Keratinocyte (primary cell): ENCODE data around the gene PHIP.

Experiments used
- EZH2 ChIP-seq: IDR thresholded peaks from one replicate; pipeline ENCODE4 v1.6.1; 2012; ENCODE audit warnings: inconsistent platforms, mild to moderate bottlenecking, low read length, moderate library complexity
- TF ChIP-seq, protein P1 (sequence below), 3 experiments: IDR thresholded peaks in 1 of 3; conservative IDR thresholded peaks in 1 of 3; optimal IDR thresholded peaks in 1 of 3; 2 replicates in 2 of 3; 3 replicates in 1 of 3; pipeline versions ENCODE3 to v1.5.1; 2011; ENCODE audit warnings: low read length in 3 of 3, mild to moderate bottlenecking in 3 of 3, moderate library complexity in 2 of 3, control low read depth in 1 of 3, inconsistent platforms in 1 of 3; ENCODE audit not compliant: insufficient read depth in 2 of 3; ENCODE audit errors: extremely low read depth in 1 of 3

DNA sequence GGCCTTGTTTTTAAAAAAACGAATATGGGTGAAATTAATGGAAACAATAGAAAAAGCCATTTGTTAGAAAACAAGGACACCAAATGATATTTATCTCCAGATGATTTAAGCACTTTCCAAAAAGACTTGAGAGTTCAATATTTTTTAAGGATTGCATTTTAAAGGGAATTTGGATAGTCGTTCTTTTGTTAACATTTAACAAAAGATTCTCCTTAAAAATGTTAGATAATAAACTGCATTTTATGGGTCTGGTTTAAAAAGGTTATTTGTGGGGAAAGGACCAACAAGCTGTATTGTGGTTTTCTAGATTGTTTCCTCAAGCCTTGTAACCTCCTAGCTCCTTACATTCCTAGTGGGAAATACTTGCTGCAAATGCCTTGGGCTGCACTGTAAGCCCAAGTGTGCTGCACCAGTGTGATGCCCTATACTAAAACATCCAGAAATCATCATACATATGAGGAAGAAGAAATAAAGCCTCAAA lies 1.5 kb upstream of the PHIP start:
- TF ChIP-seq, protein P1, sequence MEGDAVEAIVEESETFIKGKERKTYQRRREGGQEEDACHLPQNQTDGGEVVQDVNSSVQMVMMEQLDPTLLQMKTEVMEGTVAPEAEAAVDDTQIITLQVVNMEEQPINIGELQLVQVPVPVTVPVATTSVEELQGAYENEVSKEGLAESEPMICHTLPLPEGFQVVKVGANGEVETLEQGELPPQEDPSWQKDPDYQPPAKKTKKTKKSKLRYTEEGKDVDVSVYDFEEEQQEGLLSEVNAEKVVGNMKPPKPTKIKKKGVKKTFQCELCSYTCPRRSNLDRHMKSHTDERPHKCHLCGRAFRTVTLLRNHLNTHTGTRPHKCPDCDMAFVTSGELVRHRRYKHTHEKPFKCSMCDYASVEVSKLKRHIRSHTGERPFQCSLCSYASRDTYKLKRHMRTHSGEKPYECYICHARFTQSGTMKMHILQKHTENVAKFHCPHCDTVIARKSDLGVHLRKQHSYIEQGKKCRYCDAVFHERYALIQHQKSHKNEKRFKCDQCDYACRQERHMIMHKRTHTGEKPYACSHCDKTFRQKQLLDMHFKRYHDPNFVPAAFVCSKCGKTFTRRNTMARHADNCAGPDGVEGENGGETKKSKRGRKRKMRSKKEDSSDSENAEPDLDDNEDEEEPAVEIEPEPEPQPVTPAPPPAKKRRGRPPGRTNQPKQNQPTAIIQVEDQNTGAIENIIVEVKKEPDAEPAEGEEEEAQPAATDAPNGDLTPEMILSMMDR (optimal IDR thresholded peaks at IDR 0.05 in 1 of 3, IDR thresholded peaks at IDR 0.05 in 1 of 3, conservative IDR thresholded peaks at IDR 0.05 in 1 of 3; ENCODE audit: extremely low read depth in 1 of 3, insufficient read depth in 2 of 3, low read length in 3 of 3): no peak
- no peak for TF ChIP-seq EZH2
